H9 (cell line): Measurements from ENCODE around the gene PSTPIP1. TPM values are rescaled to one million over a fixed set of nuclear protein-coding genes. Genes with fewer than 3 reads are reported as not detected.

Source experiments
- DNase-seq: peaks from one replicate; pipeline ENCODE4 v3.0.0-alpha.2; 2017
- H2AFZ ChIP-seq: one replicate; pipeline ENCODE4 v1.6.1; 2013; ENCODE audit warnings: mild to moderate bottlenecking, low read length, control low read depth, moderate library complexity
- H2AK5ac ChIP-seq: 2 replicates; pipeline ENCODE4 v1.6.1; 2013; ENCODE audit warnings: low read length, control low read depth, mixed read lengths; ENCODE audit not compliant: insufficient read length
- H2BK120ac ChIP-seq: one replicate; pipeline ENCODE4 v1.6.1; 2013; ENCODE audit warnings: low read depth, mild to moderate bottlenecking, low read length, control low read depth, inconsistent platforms; ENCODE audit not compliant: poor library complexity, severe bottlenecking
- H2BK12ac ChIP-seq: 2 replicates; pipeline ENCODE4 v1.6.1; 2013; ENCODE audit warnings: low read length, control low read depth, mixed read lengths, low read depth; ENCODE audit not compliant: insufficient read length
- H2BK15ac ChIP-seq: 2 replicates; pipeline ENCODE4 v1.6.1; 2013; ENCODE audit warnings: low read depth, low read length, control low read depth
- H2BK20ac ChIP-seq: one replicate; pipeline ENCODE4 v1.6.1; 2013; ENCODE audit warnings: low read depth, mild to moderate bottlenecking, low read length, control low read depth, inconsistent platforms; ENCODE audit not compliant: poor library complexity, severe bottlenecking
- H2BK5ac ChIP-seq: 2 replicates; pipeline ENCODE4 v1.6.1; 2013; ENCODE audit warnings: low read length, control low read depth, mixed read lengths; ENCODE audit not compliant: insufficient read length
- H3K14ac ChIP-seq: 2 replicates; pipeline ENCODE4 v1.6.1; 2013; ENCODE audit warnings: low read length, control low read depth; ENCODE audit not compliant: insufficient read depth
- H3K18ac ChIP-seq: 2 replicates; pipeline ENCODE4 v1.6.1; 2013; ENCODE audit warnings: low read depth, mild to moderate bottlenecking, mixed read lengths, low read length, control low read depth; ENCODE audit not compliant: insufficient read length
- H3K23ac ChIP-seq: 2 replicates; pipeline ENCODE4 v1.6.1; 2013; ENCODE audit warnings: low read length, control low read depth, mixed read lengths, low read depth; ENCODE audit not compliant: insufficient read length
- H3K23me2 ChIP-seq: 2 replicates; pipeline ENCODE4 v1.6.1; 2013; ENCODE audit warnings: low read depth, mild to moderate bottlenecking, mixed read lengths, low read length, control low read depth; ENCODE audit not compliant: insufficient read length, poor library complexity, severe bottlenecking
- H3K27ac ChIP-seq: 2 replicates; pipeline ENCODE4 v1.5.1; 2013; ENCODE audit warnings: low read length, control low read depth, mixed read lengths, low read depth; ENCODE audit not compliant: insufficient read length
- H3K27me3 ChIP-seq: 2 replicates; pipeline ENCODE4 v1.6.1; 2013; ENCODE audit warnings: low read length, control low read depth, inconsistent platforms; ENCODE audit not compliant: insufficient read depth
- H3K4ac ChIP-seq: 2 replicates; pipeline ENCODE4 v1.6.1; 2013; ENCODE audit warnings: low read depth, mild to moderate bottlenecking, control low read depth, inconsistent platforms, low read length, moderate library complexity
- H3K4me1 ChIP-seq: 2 replicates; pipeline ENCODE4 v1.6.1; 2013; ENCODE audit warnings: low read length, control low read depth, inconsistent platforms; ENCODE audit not compliant: insufficient read depth
- H3K4me2 ChIP-seq: 2 replicates; pipeline ENCODE4 v1.6.1; 2013; ENCODE audit warnings: low read length, control low read depth, mixed read lengths; ENCODE audit not compliant: insufficient read length, insufficient read depth
- H3K56ac ChIP-seq: 2 replicates; pipeline ENCODE4 v1.6.1; 2013; ENCODE audit warnings: low read depth, mild to moderate bottlenecking, mixed read lengths, low read length, control low read depth; ENCODE audit not compliant: insufficient read length
- H3K79me1 ChIP-seq: 2 replicates; pipeline ENCODE4 v1.6.1; 2013; ENCODE audit warnings: low read depth, mild to moderate bottlenecking, moderate library complexity, low read length, control low read depth, inconsistent platforms; ENCODE audit not compliant: insufficient read depth, poor library complexity, severe bottlenecking
- H3K79me2 ChIP-seq: 2 replicates; pipeline ENCODE4 v1.6.1; 2013; ENCODE audit warnings: low read length, control low read depth, inconsistent platforms; ENCODE audit not compliant: insufficient read depth
- H3K9ac ChIP-seq: 2 replicates; pipeline ENCODE4 v1.6.1; 2013; ENCODE audit warnings: low read length, control low read depth, mixed read lengths; ENCODE audit not compliant: insufficient read length; ENCODE audit errors: extremely low read depth
- H3K9me3 ChIP-seq: one replicate; pipeline ENCODE4 v1.6.1; 2013; ENCODE audit warnings: low read depth, low read length, inconsistent platforms; ENCODE audit not compliant: control insufficient read depth
- H3T11ph ChIP-seq: one replicate; pipeline ENCODE4 v1.6.1; 2013; ENCODE audit warnings: mild to moderate bottlenecking, low read length, control low read depth, inconsistent platforms
- H4K20me1 ChIP-seq: one replicate; pipeline ENCODE4 v1.6.1; 2013; ENCODE audit not compliant: control insufficient read depth, insufficient read length, insufficient read depth
- H4K5ac ChIP-seq: 2 replicates; pipeline ENCODE4 v1.6.1; 2013; ENCODE audit warnings: low read depth, mild to moderate bottlenecking, mixed read lengths, low read length, control low read depth; ENCODE audit not compliant: insufficient read length
- H4K8ac ChIP-seq: replicated peaks from 2 replicates; pipeline ENCODE4 v1.6.1; 2013; ENCODE audit warnings: low read length, control low read depth, mixed read lengths, low read depth; ENCODE audit not compliant: insufficient read length
- H4K91ac ChIP-seq: 2 replicates; pipeline ENCODE4 v1.6.1; 2013; ENCODE audit warnings: low read depth, mild to moderate bottlenecking, moderate library complexity, mixed read lengths, low read length, control low read depth; ENCODE audit not compliant: insufficient read length
- H3K27ac Mint-ChIP-seq, 3 experiments: 2 replicates in 2 of 3; 3 replicates in 1 of 3; pipeline ENCODE4 v1.8.0; 2020 to 2021; ENCODE audit warnings: mixed read lengths in 3 of 3, mild to moderate bottlenecking in 1 of 3, moderate library complexity in 1 of 3
- H3K27me3 Mint-ChIP-seq: 2 replicates; pipeline ENCODE4 v1.8.0; 2021; ENCODE audit warnings: low read depth, mild to moderate bottlenecking, moderate library complexity, mixed read lengths
- H3K36me3 Mint-ChIP-seq, 3 experiments: 2 replicates in 2 of 3; 3 replicates in 1 of 3; pipeline ENCODE4 v1.8.0; 2020 to 2021; ENCODE audit warnings: low read depth in 3 of 3, mixed read lengths in 3 of 3; ENCODE audit not compliant: insufficient read depth in 1 of 3
- H3K4me1 Mint-ChIP-seq, 2 experiments: 2 replicates each; pipeline ENCODE4 v1.8.0; 2020; ENCODE audit warnings: mixed read lengths in 2 of 2
- H3K4me3 Mint-ChIP-seq, 2 experiments: 2 replicates in 1 of 2; 3 replicates in 1 of 2; pipeline ENCODE4 v1.8.0; 2020 to 2021; ENCODE audit warnings: mild to moderate bottlenecking in 2 of 2, mixed read lengths in 2 of 2, moderate library complexity in 1 of 2
- H3K9me3 Mint-ChIP-seq, 2 experiments: 2 replicates in 1 of 2; 3 replicates in 1 of 2; pipeline ENCODE4 v1.8.0; 2020; ENCODE audit warnings: mild to moderate bottlenecking in 2 of 2, mixed read lengths in 2 of 2, moderate library complexity in 1 of 2
- CTCF ChIP-seq: fragments of 200-600 bp; sonication (generic); conservative IDR thresholded peaks from 3 replicates; pipeline ENCODE4 v1.8.0; 2021; ENCODE audit warnings: antibody characterized with exemption, mild to moderate bottlenecking
- WGBS: extraction: QIAGEN DNeasy Blood & Tissue Kit; methylation state at CpG from one replicate; pipeline ENCODE4 v1.1.7; 2013; ENCODE audit warnings: missing lambda C conversion rate, low lambda C conversion rate, mixed read lengths; ENCODE audit not compliant: insufficient read length; ENCODE audit errors: extremely low coverage; 5-methylcytosine and 5-hydroxymethylcytosine counted together
- total RNA-seq: library from RNA; stranded (reverse); gene quantifications from 2 replicates; pipeline ENCODE4 v1.2.1, GENCODE V29; 2021

PSTPIP1 gene
- total RNA-seq, 1 experiment from 2014 or later: 1.8 TPM

DNA sequence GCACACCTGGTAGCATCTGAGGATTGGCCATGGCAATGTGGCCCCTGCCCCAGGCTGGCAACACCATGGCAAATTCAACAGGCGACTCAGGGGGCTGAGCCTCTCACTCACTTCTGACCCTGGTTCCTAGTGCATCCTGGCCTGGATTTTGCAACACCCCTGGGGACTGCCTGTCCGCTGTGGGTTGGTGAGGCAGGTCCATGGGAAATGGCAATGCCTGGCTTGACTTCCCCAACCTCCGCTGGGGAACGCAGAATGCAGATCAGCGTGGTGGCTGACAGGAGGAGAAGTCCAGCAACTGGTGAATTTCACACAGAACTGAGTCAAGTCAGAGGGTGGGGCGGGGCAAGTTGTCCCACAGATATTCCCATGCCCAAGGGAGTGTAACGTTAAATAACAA, 3.9 kb upstream of the PSTPIP1 start:
- H3K9me3 Mint-ChIP-seq: no peaks in the 10 kb centered on the region

More for the DNA sequence above, 3.9 kb upstream of the PSTPIP1 start:
- H3K27me3 Mint-ChIP-seq: peaks cover 2% of the 10 kb centered on the region
- H4K20me1 ChIP-seq: peaks cover 2% of the 10 kb centered on the region
- no peak overlapping the region for H4K91ac ChIP-seq
- no peak overlapping the region for H2BK12ac ChIP-seq
- H3K18ac ChIP-seq: no peak overlapping the region
- H3K4ac ChIP-seq: no peak overlapping the region
- H3T11ph ChIP-seq: no peak overlapping the region
- no peak overlapping the region for H2BK20ac ChIP-seq
- H3K36me3 Mint-ChIP-seq: no peaks in the 10 kb centered on the region
- no peak overlapping the region for H2BK5ac ChIP-seq
- no peaks in the 10 kb centered on the region for H3K27me3 ChIP-seq
- no peak overlapping the region for H2BK120ac ChIP-seq
- H2AK5ac ChIP-seq: no peak overlapping the region
- H3K23me2 ChIP-seq: no peaks in the 10 kb centered on the region
- no peak for DNase-seq
- no peak overlapping the region for H3K27ac ChIP-seq
- H3K23ac ChIP-seq: no peak overlapping the region
- H3K4me3 Mint-ChIP-seq: no peak overlapping the region
- H3K14ac ChIP-seq: no peak overlapping the region
- TF ChIP-seq CTCF: no peak
- H4K8ac ChIP-seq: no peak overlapping the region
- H3K9ac ChIP-seq: no peak overlapping the region
- no peak overlapping the region for H3K56ac ChIP-seq
- H3K4me2 ChIP-seq: no peak overlapping the region
- H2BK15ac ChIP-seq: no peak overlapping the region
- no peaks in the 10 kb centered on the region for H3K79me2 ChIP-seq
- no CpG with 5 or more reads among the region's 7 CpGs for WGBS
- H3K4me1 ChIP-seq: no peaks in the 10 kb centered on the region
- no peak overlapping the region for H4K5ac ChIP-seq
- H3K4me1 Mint-ChIP-seq: peaks cover 8 to 11% of the 10 kb centered on the region in 2 experiments; a peak in 3 of 4 replicates
- H3K79me1 ChIP-seq: no peaks in the 10 kb centered on the region
- H3K9me3 ChIP-seq: no peaks in the 10 kb centered on the region
- no peak overlapping the region for H3K27ac Mint-ChIP-seq
- no peak overlapping the region for H2AFZ ChIP-seq
